Measurements from ENCODE around the gene PRICKLE3.

PRICKLE3 gene

DNA sequence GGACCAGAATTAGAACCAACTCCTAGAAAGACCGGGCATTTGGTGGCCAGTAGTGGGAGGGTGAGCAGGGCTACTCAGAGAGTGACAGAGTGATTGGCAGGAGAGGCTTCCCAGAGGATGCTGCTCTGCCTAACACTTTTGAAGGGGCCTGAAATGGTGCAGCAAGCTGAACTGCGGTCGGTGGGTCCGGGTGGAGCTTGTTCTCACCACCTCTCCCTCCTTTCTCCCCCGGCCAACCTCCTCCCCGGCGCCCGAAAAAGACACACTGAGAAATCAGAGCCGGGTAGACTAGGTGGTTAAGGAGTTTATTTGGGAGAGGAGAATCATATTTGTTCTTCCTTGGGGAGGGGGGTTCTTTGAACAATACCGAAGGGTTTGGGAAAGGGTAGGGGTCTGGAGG, 1.4 kb upstream of the PRICKLE3 start:
- DNase-seq (ENCODE audit: insufficient read length, low spot score) (no peak), FAIRE-seq (no peak)
- TF ChIP-seq POU2F2 (IDR thresholded peaks at IDR 0.05; ENCODE audit: low read depth, low read length) (no peak), TAF1 (IDR thresholded peaks at IDR 0.05; ENCODE audit: low read depth, low read length) (no peak)

GRCh38 chrX:49187028-49187394, 838 bp upstream of the PRICKLE3 start:
- no peak for FAIRE-seq
- no peak for DNase-seq (ENCODE audit: insufficient read length, low spot score)
- TF ChIP-seq POU2F2 (IDR thresholded peaks at IDR 0.05; ENCODE audit: low read depth, low read length): no peak
- TF ChIP-seq POLR2AphosphoS5 (IDR thresholded peaks at IDR 0.05; ENCODE audit: low read depth, low read length): no peak
- TF ChIP-seq POLR2A (IDR thresholded peaks at IDR 0.05; ENCODE audit: low read depth, low read length): no peak
- TF ChIP-seq PAX5 (IDR thresholded peaks at IDR 0.05; ENCODE audit: insufficient read depth, low read length, severe bottlenecking): no peak
- no peak for TF ChIP-seq SPI1 (IDR thresholded peaks at IDR 0.05; ENCODE audit: low read depth, low read length)
- no peak for TF ChIP-seq TAF1 (IDR thresholded peaks at IDR 0.05; ENCODE audit: low read depth, low read length)

DNA sequence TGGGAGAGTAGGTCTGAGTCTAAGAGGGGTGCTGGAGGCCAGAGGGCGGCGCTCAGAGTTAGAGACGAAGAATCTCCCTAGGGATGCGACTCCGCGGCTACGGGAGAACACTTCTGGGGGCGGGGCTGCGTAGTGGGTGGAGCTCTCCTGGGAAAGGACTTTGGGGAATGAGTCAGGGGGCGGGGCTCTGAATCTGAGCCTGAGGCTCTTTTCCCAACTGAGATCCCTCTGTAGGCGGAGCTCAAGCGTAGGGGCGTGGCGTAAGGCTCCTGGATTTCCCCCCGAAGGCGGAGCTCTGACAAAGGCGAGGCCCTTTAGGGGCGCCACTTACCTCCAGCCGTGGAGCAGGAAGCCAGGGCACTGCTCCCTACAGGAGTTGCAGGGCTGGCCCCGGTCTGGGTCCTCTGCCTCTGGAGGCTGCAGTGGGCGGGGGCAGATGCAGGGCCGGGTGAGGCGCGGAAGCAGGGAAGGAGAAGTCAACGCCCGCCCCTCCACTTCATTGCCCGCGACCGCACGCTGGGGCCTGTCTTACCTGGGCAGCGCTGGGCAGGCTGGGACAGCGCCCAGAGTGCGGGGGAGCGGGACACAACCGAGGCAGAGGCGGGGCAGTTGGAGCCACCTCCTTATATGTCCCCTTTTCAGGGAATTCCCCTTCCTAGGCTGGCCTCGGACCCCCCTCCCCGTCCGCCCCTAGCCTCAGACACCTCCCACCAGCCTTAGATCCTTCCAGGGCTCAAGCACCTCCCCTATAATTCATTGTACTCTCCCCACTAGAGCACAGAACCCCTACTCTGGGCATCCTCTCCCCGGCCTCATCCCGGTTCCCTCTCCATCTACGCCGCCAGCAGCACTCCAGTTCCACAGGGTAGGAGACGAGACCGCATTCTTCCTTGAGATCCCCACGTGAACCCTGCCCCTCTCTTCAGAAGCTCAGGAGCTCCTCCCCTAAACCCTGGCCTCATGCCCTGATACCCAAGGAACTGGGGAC, 1.6 kb downstream of the PRICKLE3 start:
- DNase-seq (ENCODE audit: insufficient read length, low spot score) (no peak), FAIRE-seq (peak; percentile 92)
- TF ChIP-seq POU2F2 (IDR thresholded peaks at IDR 0.05; ENCODE audit: low read depth, low read length) (no peak), TAF1 (IDR thresholded peaks at IDR 0.05; ENCODE audit: low read depth, low read length) (peak; percentile 20; the same call in 1 of the 2 replicates), SPI1 (IDR thresholded peaks at IDR 0.05; ENCODE audit: low read depth, low read length) (no peak)

DNA sequence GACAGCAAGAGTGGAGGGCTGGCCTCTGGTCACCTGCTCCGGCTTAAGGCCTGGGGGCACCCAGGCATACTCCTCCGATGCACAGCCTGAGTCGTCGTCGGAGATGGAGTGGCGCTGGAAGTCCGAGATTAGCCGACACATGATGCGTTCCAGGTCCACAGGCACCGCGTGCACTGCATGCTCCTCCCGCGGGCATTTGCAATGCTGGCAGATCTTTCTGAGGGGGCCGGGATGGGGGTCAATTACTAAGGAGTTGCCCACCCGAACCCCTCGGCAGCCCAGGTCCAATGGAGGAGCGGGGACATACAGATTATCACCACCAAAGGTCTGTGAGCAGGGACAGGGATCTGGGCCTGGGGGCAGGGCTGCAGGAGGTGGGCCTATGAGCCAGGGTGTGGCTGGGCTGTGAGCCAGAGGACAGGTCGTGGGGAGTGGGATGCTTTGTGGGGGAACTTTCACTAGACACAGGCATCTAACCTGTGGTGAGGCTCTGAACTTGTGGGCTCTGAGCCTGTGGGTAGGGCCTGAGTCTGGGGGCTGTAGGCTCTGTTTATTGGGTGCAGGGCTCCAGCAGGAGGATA, 2.4 kb downstream of the PRICKLE3 start:
- TF ChIP-seq POU2F2 (IDR thresholded peaks at IDR 0.05; ENCODE audit: low read depth, low read length) (no peak), TAF1 (IDR thresholded peaks at IDR 0.05; ENCODE audit: low read depth, low read length) (no peak), PAX5 (IDR thresholded peaks at IDR 0.05; ENCODE audit: insufficient read depth, low read length, severe bottlenecking) (no peak), SPI1 (IDR thresholded peaks at IDR 0.05; ENCODE audit: low read depth, low read length) (no peak), POLR2A (IDR thresholded peaks at IDR 0.05; ENCODE audit: low read depth, low read length) (no peak), POLR2AphosphoS5 (IDR thresholded peaks at IDR 0.05; ENCODE audit: low read depth, low read length) (no peak)
- FAIRE-seq: no peak

DNA sequence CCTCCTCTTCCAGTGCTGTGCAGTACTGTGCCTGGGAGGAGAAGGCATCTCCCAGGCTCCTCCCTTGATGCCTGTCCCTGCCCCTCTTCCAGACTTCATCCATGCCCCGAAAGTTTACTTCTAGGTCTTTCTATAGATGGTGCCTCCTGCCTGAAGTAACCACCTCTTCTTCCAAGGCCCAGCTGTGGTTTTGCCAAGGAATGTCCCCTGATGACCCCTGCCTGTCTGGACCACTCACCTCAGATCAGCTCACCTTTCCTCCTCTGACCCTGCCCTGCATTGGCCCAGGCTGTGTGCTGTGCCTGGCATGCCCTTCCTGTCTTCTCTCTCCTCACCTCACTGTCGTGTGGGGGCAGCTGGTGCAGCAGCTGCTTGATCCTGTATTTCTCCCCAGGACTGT, 6.8 kb downstream of the PRICKLE3 start:
- TF ChIP-seq POU2F2 (IDR thresholded peaks at IDR 0.05; ENCODE audit: low read depth, low read length) (no peak), PAX5 (IDR thresholded peaks at IDR 0.05; ENCODE audit: insufficient read depth, low read length, severe bottlenecking) (no peak), POLR2AphosphoS5 (IDR thresholded peaks at IDR 0.05; ENCODE audit: low read depth, low read length) (no peak), SPI1 (IDR thresholded peaks at IDR 0.05; ENCODE audit: low read depth, low read length) (no peak), TAF1 (IDR thresholded peaks at IDR 0.05; ENCODE audit: low read depth, low read length) (no peak), POLR2A (IDR thresholded peaks at IDR 0.05; ENCODE audit: low read depth, low read length) (no peak)
- FAIRE-seq: no peak
- no peak for DNase-seq (ENCODE audit: insufficient read length, low spot score)

More for the DNA sequence above, 2.4 kb downstream of the PRICKLE3 start:
- no peak for DNase-seq (ENCODE audit: insufficient read length, low spot score)

GRCh38 chrX:49178537-49178936, 7.6 kb downstream of the PRICKLE3 start:
- TF ChIP-seq POU2F2 (IDR thresholded peaks at IDR 0.05; ENCODE audit: low read depth, low read length) (no peak), TAF1 (IDR thresholded peaks at IDR 0.05; ENCODE audit: low read depth, low read length) (no peak), SPI1 (IDR thresholded peaks at IDR 0.05; ENCODE audit: low read depth, low read length) (no peak), POLR2A (IDR thresholded peaks at IDR 0.05; ENCODE audit: low read depth, low read length) (no peak), PAX5 (IDR thresholded peaks at IDR 0.05; ENCODE audit: insufficient read depth, low read length, severe bottlenecking) (no peak), POLR2AphosphoS5 (IDR thresholded peaks at IDR 0.05; ENCODE audit: low read depth, low read length) (no peak)
- DNase-seq (ENCODE audit: insufficient read length, low spot score) (no peak), FAIRE-seq (no peak)

GRCh38 chrX:49177873-49178480, 8.2 kb downstream of the PRICKLE3 start:
- DNase-seq (ENCODE audit: insufficient read length, low spot score) (no peak), FAIRE-seq (no peak)
- TF ChIP-seq TAF1 (IDR thresholded peaks at IDR 0.05; ENCODE audit: low read depth, low read length): no peak
- TF ChIP-seq POU2F2 (IDR thresholded peaks at IDR 0.05; ENCODE audit: low read depth, low read length): no peak
- TF ChIP-seq SPI1 (IDR thresholded peaks at IDR 0.05; ENCODE audit: low read depth, low read length): no peak
- TF ChIP-seq PAX5 (IDR thresholded peaks at IDR 0.05; ENCODE audit: insufficient read depth, low read length, severe bottlenecking): no peak
- no peak for TF ChIP-seq POLR2AphosphoS5 (IDR thresholded peaks at IDR 0.05; ENCODE audit: low read depth, low read length)
- no peak for TF ChIP-seq POLR2A (IDR thresholded peaks at IDR 0.05; ENCODE audit: low read depth, low read length)

DNA sequence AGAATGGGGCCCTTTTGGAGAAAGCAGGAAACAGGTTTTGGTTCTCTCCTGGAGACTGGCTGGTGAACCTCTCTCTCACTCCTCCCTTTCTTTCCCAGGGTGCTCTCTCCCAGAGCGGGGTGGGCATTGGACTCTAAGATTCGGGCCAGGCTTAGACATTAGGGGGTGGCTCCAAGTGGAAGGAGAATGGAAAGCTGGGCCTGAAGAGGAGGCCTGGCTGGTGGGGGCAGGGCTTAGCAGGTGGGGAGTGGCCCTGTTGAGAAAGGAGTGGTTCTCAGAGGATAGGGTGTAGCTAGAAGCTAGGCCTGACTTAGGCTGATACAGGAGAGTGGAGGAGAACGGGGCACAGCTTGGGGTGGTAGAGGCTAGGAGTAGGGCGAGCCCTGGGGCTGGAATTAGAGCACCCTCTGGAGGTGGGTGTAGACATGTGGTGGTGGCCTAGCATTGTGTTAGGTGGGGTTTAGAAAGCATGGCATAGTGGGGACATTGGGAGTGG, 8.8 kb downstream of the PRICKLE3 start:
- TF ChIP-seq PAX5 (IDR thresholded peaks at IDR 0.05; ENCODE audit: insufficient read depth, low read length, severe bottlenecking) (no peak), TAF1 (IDR thresholded peaks at IDR 0.05; ENCODE audit: low read depth, low read length) (no peak), POLR2AphosphoS5 (IDR thresholded peaks at IDR 0.05; ENCODE audit: low read depth, low read length) (no peak), SPI1 (IDR thresholded peaks at IDR 0.05; ENCODE audit: low read depth, low read length) (no peak), POLR2A (IDR thresholded peaks at IDR 0.05; ENCODE audit: low read depth, low read length) (no peak), POU2F2 (IDR thresholded peaks at IDR 0.05; ENCODE audit: low read depth, low read length) (no peak)
- DNase-seq (ENCODE audit: insufficient read length, low spot score): no peak
- peak; percentile 58 for FAIRE-seq

All from GM12891 (cell line).